DOHH2 (cell line): ENCODE results near the gene ZBTB40.
A peak's percentile ranks its signal among the peaks of the same experiment; 100 is the strongest.

ENCODE experiments used
- H3F3A ChIP-seq: fragments of 200-600 bp; sonication (generic), shearing (Covaris generic); 2 replicates; pipeline ENCODE4 v1.6.0; 2016; ENCODE audit warnings: antibody characterized with exemption, mild to moderate bottlenecking; ENCODE audit not compliant: control insufficient read depth, insufficient read depth
- H3K27ac ChIP-seq: fragments of 200-600 bp; sonication (generic); 2 replicates; pipeline ENCODE4 v1.5.1; 2014; ENCODE audit warnings: low read depth, mild to moderate bottlenecking, low read length, moderate library complexity
- H3K27me3 ChIP-seq: fragments of 200-600 bp; sonication (generic); 2 replicates; pipeline ENCODE4 v1.6.1; 2014; ENCODE audit warnings: mild to moderate bottlenecking, low read length, mixed read lengths; ENCODE audit not compliant: control insufficient read depth
- H3K36me3 ChIP-seq: fragments of 200-600 bp; sonication (generic); 2 replicates; pipeline ENCODE4 v1.6.1; 2014; ENCODE audit warnings: mild to moderate bottlenecking, low read length, moderate library complexity, mixed read lengths; ENCODE audit not compliant: control insufficient read depth
- H3K4me1 ChIP-seq: fragments of 200-600 bp; sonication (generic); 2 replicates; pipeline ENCODE4 v1.6.1; 2014; ENCODE audit warnings: mild to moderate bottlenecking, low read length, mixed read lengths; ENCODE audit not compliant: control insufficient read depth
- H3K4me2 ChIP-seq: fragments of 200-600 bp; sonication (generic); 2 replicates; pipeline ENCODE4 v1.6.0; 2014; ENCODE audit warnings: mild to moderate bottlenecking, low read length, moderate library complexity
- H3K4me3 ChIP-seq: fragments of 200-600 bp; sonication (generic); 2 replicates; pipeline ENCODE4 v1.5.1; 2014; ENCODE audit warnings: mild to moderate bottlenecking, low read length, mixed read lengths
- H3K79me2 ChIP-seq: fragments of 200-600 bp; sonication (generic); 2 replicates; pipeline ENCODE4 v1.6.1; 2014; ENCODE audit warnings: mild to moderate bottlenecking, low read length, mixed read lengths; ENCODE audit not compliant: control insufficient read depth
- H3K9me2 ChIP-seq: fragments of 200-600 bp; sonication (generic); replicated peaks from 2 replicates; pipeline ENCODE4 v1.6.1; 2014; ENCODE audit warnings: mild to moderate bottlenecking, low read length, mixed read lengths; ENCODE audit not compliant: control insufficient read depth
- H3K9me3 ChIP-seq: fragments of 200-600 bp; sonication (generic); 2 replicates; pipeline ENCODE4 v1.6.1; 2014; ENCODE audit warnings: antibody characterized with exemption, low read length, mixed read lengths; ENCODE audit not compliant: control insufficient read depth, insufficient read depth
- H4K20me1 ChIP-seq: fragments of 200-600 bp; sonication (generic); 2 replicates; pipeline ENCODE4 v1.6.0; 2014; ENCODE audit warnings: low read depth, mild to moderate bottlenecking, antibody characterized with exemption, low read length, moderate library complexity; ENCODE audit not compliant: control insufficient read depth, insufficient read depth
- CTCF ChIP-seq: fragments of 200-600 bp; sonication (generic); IDR thresholded peaks from one replicate; pipeline ENCODE4 v1.5.1; 2014; ENCODE audit warnings: antibody characterized with exemption, mild to moderate bottlenecking, low read depth, low read length; ENCODE audit not compliant: poor library complexity, severe bottlenecking
- EZH2phosphoT487 ChIP-seq: fragments of 200-600 bp; sonication (generic); IDR thresholded peaks from 2 replicates; pipeline ENCODE4 v1.6.1; 2017; ENCODE audit warnings: borderline replicate concordance, mild to moderate bottlenecking, antibody characterized with exemption, low read length, moderate library complexity, mixed read lengths

ZBTB40 gene

GRCh38 chr1:22451702-22452480, at the start of gene ZBTB40:
ZBTB40 (plus strand) TSS chr1:22451851; CDS start chr1:22489949, 38,098 bp downstream.
- peak within 1 kb of the TSS; percentile 62 for H3K27ac ChIP-seq
- H4K20me1 ChIP-seq = no peaks in the 10 kb centered on the region
- H3K4me3 ChIP-seq = peak within 1 kb of the TSS; percentile 95
- H3K79me2 ChIP-seq = peaks cover 48% of the 10 kb centered on the region
- H3K9me2 ChIP-seq = no peaks in the 10 kb centered on the region
- no peak for TF ChIP-seq CTCF
- no peak for TF ChIP-seq EZH2phosphoT487
- H3K4me2 ChIP-seq = peak within 1 kb of the TSS; percentile 89
- H3K4me1 ChIP-seq = peaks cover 14% of the 10 kb centered on the region
- 0 out of 2 replicates have a peak, but pooled peaks cover 4% of the 10 kb centered on the region for H3K9me3 ChIP-seq
- no peaks in the 10 kb centered on the region for H3K36me3 ChIP-seq
- no peaks in the 10 kb centered on the region for H3K27me3 ChIP-seq
- no peaks in the 10 kb centered on the region for H3F3A ChIP-seq

GRCh38 chr1:22402356-22403053, 49.1 kb upstream of the ZBTB40 start:
- TF ChIP-seq EZH2phosphoT487 (no peak), CTCF (no peak)
- H3K79me2 ChIP-seq = no peaks in the 10 kb centered on the region
- no peaks in the 10 kb centered on the region for H3K9me2 ChIP-seq
- H3K9me3 ChIP-seq = no peaks in the 10 kb centered on the region
- no peaks in the 10 kb centered on the region for H4K20me1 ChIP-seq
- peaks cover 7% of the 10 kb centered on the region for H3K27me3 ChIP-seq
- no peak overlapping the region for H3K4me3 ChIP-seq
- H3K36me3 ChIP-seq = no peaks in the 10 kb centered on the region
- no peak overlapping the region for H3K27ac ChIP-seq
- H3K4me2 ChIP-seq = no peak overlapping the region
- H3K4me1 ChIP-seq = no peaks in the 10 kb centered on the region
- no peaks in the 10 kb centered on the region for H3F3A ChIP-seq

GRCh38 chr1:22404486-22404885, 47.2 kb upstream of the ZBTB40 start:
- TF ChIP-seq EZH2phosphoT487 (no peak), CTCF (no peak)
- no peaks in the 10 kb centered on the region for H4K20me1 ChIP-seq

More at GRCh38 chr1:22404486-22404885, 47.2 kb upstream of the ZBTB40 start:
- Histone ChIP-seq H3K4me2 (no peak overlapping the region), H3F3A (no peaks in the 10 kb centered on the region), H3K79me2 (no peaks in the 10 kb centered on the region), H3K9me3 (no peaks in the 10 kb centered on the region), H3K4me3 (no peak overlapping the region), H3K36me3 (no peaks in the 10 kb centered on the region), H3K27ac (no peak overlapping the region), H3K27me3 (0 out of 2 replicates have a peak, but pooled peaks cover 2% of the 10 kb centered on the region), H3K4me1 (no peaks in the 10 kb centered on the region), H3K9me2 (no peaks in the 10 kb centered on the region)
